ENCODE data around the gene IRF7.

IRF7 gene

DNA sequence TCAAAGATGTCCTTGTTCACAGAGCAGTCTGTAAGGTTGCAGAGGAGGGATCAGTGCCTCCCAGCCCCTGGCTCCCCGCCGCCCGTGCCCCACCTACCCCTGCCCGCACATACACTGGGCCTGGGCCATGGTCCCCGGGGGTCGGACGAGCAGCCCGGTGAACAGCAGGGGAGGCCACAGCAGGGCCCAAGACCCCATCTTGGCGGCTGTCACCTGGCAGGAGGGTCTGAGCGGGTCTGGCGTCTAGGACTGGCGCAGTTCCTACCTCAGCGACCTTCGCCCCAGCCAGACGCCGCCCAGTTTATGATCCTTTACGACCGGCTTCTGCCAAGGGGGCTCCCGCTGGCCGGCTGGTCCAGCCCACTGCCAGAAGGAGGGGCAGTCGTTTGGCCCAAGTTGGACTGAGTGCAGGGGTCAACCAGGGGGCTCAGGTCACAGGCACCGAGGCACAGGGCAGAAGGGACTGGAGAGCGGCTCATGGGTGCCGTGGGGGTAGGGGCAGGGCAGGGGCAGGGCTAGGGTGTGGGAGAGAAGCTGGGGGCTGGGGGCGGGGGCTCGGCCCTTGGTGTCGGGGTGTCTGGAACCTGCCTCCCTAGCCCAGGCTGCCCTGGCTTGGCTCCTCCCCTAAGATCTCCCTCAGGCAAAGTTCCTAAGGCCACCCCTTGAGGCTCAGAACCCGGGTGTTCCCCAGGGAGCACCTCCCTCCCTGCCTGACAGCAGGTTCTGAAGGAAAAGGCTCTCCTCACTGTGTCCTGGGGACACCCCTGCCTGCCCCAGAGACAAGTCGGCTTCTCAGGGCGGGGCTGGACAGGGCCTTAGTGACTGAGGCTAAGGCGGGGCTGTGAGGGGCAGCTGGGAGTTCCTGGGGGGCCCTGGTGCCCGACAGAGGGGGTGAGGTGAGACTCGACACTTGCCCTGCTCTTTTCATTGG is 9.2 kb upstream of the IRF7 start, which contains the start of gene CDHR5:
CDHR5 (minus strand) TSS at position 251 of the 931 bp plus-strand sequence; CDS start at position 198, 53 bp downstream.
- H3K4me3 ChIP-seq (ENCODE audit: low read depth, low read length), result no peak within 1 kb of the TSS
- TF ChIP-seq, protein P1, sequence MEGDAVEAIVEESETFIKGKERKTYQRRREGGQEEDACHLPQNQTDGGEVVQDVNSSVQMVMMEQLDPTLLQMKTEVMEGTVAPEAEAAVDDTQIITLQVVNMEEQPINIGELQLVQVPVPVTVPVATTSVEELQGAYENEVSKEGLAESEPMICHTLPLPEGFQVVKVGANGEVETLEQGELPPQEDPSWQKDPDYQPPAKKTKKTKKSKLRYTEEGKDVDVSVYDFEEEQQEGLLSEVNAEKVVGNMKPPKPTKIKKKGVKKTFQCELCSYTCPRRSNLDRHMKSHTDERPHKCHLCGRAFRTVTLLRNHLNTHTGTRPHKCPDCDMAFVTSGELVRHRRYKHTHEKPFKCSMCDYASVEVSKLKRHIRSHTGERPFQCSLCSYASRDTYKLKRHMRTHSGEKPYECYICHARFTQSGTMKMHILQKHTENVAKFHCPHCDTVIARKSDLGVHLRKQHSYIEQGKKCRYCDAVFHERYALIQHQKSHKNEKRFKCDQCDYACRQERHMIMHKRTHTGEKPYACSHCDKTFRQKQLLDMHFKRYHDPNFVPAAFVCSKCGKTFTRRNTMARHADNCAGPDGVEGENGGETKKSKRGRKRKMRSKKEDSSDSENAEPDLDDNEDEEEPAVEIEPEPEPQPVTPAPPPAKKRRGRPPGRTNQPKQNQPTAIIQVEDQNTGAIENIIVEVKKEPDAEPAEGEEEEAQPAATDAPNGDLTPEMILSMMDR (IDR thresholded peaks at IDR 0.05; ENCODE audit: borderline replicate concordance, insufficient read depth, low read depth, low read length), result no peak

DNA sequence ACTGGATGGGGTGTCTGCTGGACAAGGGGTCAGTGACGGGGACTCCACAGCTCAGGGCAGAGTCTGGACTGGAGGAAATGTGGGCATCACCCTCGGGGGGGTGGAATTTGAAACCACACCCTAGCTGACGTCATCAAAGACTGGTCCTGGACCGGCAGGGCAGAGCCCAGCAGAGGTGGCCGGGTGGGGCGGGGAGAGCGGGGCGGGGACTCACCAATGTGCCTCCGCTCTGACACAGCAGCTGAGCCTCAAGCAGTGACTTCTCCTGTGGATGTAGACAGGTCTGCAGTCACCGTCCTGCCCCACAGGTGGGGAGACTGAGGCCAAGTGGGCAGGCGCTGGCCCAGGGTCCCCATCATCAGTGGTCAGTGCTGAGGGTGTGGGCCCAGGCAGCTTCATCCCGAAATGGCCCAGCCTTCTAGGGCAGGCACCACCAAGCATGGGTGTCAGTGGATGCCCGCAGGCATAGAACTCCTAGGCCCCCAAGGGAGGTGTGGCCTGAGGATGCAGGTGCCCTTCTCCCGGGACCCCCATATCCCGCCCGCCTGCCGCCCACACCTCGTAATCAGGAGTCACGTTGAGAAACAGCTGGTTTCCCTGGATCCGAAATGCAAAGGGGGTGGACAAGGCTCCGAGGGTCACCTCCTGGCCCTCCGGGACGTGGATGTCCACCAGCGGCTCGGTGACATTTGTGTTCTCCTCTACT is 8.4 kb upstream of the IRF7 start:
- TF ChIP-seq, protein P1 (IDR thresholded peaks at IDR 0.05; ENCODE audit: borderline replicate concordance, insufficient read depth, low read depth, low read length), result no peak
- no peak overlapping the region for H3K4me3 ChIP-seq (ENCODE audit: low read depth, low read length)

DNA sequence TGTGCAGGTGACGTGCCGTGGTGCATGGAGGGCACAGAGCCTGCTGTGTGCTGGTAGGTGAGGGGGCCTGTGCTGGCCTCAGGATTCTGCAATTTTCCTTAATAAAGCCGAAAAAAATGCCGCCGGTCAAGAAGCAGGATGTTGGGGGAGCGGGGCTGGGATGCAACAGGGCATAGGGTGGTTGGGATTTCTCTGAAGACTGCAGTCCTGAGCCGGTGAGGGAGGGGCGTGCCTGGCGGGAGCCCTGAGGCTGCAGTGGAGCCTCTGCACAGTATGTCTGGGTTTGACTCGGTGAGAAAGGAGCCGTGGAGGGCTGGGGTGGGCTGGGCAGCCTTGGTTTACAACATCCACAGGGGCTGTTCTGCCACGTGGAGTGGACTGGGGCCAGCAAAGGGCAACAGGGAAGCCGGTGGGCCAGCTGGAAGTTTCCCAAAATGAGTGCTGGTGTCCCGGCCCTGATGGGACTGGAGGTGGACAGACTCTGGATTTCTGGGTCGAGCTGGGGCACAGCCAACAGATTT is 7.7 kb upstream of the IRF7 start:
- H3K4me3 ChIP-seq (ENCODE audit: low read depth, low read length), result no peak overlapping the region
- TF ChIP-seq, protein P1 (IDR thresholded peaks at IDR 0.05; ENCODE audit: borderline replicate concordance, insufficient read depth, low read depth, low read length), result no peak

DNA sequence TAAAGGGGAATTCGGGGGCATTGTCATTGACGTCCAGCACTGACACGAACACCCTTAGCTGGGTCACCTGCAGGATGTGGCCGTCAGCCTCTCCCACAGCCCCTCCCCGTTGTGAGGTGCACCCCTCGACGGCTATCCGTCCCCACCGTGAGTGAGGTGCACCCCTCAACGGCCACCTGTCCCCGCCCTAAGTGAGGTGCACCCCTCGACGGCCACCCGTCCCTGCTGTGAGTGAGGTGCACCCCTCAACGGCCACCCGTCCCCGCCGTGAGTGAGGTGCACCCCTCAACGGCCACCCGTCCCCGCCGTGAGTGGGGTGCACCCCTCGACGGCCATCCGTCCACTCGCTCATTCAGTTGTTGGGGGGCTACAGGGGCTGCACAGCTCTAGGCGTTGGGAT is 6.1 kb upstream of the IRF7 start:
- H3K4me3 ChIP-seq (ENCODE audit: low read depth, low read length), result no peak overlapping the region
- TF ChIP-seq, protein P1 (IDR thresholded peaks at IDR 0.05; ENCODE audit: borderline replicate concordance, insufficient read depth, low read depth, low read length), result no peak

DNA sequence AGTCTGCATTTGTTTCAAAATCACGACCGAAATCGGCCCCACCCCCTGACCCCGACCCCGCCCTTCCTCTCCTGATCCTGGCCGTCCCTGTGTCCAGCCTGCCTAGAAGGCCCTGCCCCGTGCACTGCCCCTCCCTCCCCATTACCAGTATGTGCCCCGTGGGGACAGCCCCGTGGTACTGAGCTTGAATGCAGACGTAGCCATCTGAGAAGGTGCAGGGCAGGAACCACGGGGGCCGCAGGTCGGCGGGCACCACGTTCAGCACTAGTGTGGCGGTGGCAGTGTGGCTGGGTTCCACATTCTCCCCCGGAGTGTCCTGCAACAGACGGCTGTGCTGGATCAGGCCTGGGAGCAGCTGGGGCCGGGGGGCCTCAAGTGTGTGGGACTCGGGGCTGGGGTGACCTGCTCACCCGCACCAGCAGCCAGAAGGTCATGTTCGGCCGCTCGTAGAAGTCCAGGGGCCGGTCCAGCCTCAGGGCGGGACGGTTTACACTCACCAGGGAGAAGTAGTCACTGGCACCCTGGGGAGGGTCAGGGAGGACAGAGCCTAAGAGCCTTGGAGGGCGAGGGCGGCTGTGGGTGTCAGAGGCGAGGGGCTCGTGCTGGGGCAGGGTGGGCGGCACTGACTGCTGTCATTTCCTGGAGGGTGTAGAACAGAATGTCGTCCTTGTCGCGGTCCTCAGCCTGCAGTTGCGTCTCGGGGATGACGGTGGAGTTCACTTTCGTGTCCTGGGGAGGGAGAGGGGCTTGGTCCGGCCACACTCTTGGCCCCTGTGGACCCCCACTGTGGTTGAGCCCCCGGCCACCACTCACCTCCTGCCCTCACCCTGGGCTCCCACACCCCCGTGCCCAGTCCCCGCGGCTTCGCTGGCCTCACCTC is 5.4 kb upstream of the IRF7 start:
- TF ChIP-seq, protein P1 (IDR thresholded peaks at IDR 0.05; ENCODE audit: borderline replicate concordance, insufficient read depth, low read depth, low read length), result no peak
- H3K4me3 ChIP-seq (ENCODE audit: low read depth, low read length), result no peak overlapping the region

DNA sequence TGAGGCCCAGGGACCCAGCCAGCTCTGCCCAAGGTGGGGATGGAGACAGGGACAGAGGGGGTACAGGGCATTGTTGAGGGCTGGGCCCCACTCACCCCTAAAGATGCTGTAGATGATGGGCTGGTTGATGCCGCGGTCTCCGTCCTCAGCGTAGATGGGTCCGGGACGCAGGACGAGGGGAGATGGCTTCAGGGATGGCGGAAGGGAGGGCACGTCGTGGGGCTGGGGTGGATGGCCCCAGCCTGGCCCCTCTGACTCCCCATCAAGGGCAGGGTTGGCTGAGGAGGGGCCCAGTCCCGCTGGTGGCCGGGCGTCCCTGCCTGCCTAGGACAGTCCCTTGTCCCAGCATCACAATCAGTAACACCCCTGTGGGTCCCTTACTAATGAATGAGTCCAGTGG is 4.5 kb upstream of the IRF7 start:
- TF ChIP-seq, protein P1 (IDR thresholded peaks at IDR 0.05; ENCODE audit: borderline replicate concordance, insufficient read depth, low read depth, low read length), result no peak

More for the DNA sequence above, 4.5 kb upstream of the IRF7 start:
- H3K4me3 ChIP-seq (ENCODE audit: low read depth, low read length), result no peak overlapping the region

Measured in GM12875 (cell line).